ENCODE data around the gene TRA2A.

The TRA2A gene

DNA sequence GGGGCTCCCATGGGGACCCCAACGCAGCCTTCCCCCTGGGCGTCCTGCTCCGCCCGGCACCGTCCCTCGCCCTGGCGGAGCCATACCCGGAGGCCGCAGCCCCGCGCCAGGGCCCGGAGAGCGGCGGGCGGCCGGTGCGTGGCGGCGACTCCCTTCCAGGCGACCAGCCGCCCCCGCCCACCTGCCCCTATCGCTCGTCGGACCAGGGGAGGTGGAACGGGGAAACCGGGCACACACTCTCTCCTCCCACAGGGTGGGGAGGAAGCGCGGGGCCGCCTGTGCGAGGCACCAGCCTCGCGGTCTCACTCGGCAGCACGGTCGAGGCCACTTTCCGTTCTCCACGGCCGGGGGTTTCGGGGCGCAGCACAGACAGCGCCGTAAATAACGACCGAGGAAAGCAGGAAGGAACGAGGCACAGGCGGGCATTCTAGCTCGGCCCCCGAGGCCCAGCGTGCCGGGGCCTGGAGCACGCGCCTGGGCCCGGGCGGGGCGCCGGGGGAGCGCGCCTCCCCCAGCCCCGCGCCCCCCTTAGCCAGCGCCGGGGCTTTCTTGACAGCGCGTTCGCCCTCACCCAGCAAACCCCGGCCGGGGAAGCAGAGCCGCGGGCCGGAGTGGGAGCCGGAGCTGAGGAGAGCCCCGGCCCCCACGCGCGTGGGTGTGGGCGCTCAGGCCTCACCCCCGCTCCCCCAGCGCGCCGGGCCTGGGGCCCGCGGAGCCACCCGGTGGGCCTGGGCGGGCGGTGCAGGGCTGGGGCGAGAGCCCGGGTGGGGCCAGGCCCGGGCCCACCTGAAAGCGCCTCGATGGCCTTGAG, 62.4 kb downstream of the TRA2A start:
- peak overlapping the region; percentile 95 for H3K9ac ChIP-seq (ENCODE audit: low read depth, low read length)
- no peaks in the 10 kb centered on the region for H3K9me3 ChIP-seq (ENCODE audit: insufficient read depth, low read depth, low read length)
- peaks cover 8% of the 10 kb centered on the region; the same call in 1 of the 2 replicates for H3K4me1 ChIP-seq (ENCODE audit: insufficient read depth, low read length)
- H3K36me3 ChIP-seq (ENCODE audit: insufficient read depth, low read depth, low read length): peaks cover 11% of the 10 kb centered on the region; the same call in 1 of the 2 replicates
- H3K27me3 ChIP-seq (ENCODE audit: insufficient read depth, low read length): no peaks in the 10 kb centered on the region
- H3K27ac ChIP-seq (ENCODE audit: low read length): peak overlapping the region; percentile 85
- peak overlapping the region; percentile 81 for H3K4me3 ChIP-seq (ENCODE audit: low read length)

DNA sequence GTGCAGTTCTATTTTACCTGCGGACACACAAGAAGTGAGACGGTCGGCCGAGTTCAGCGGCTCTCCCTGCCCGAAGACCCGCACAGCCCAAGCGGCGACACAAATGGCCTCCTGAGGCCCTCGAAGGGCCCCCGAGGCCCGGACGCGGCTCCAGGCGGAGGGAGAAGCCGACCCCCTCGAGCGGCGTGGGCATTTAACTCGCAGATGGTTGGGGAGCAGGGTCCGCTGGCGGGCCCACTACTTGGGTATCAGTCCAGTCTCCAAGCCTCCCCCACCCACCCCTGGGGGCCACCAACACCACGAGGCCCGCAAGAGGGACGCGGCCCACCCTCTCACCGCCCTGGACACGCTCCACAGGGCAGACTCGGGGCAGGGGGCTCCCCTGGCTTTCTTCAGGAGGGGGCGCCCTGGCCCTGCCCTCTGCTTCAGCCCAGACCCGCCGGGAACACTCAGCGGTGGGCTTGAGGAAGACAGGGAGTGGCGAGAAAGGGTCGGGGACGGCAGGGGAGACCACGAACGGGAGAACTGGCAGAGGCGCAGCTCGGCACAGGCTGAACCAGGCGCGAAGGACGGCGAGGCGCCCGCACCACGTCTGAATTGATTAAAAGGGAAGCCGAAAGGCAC, 63.1 kb downstream of the TRA2A start:
- H3K27me3 ChIP-seq (ENCODE audit: insufficient read depth, low read length): no peaks in the 10 kb centered on the region
- peaks cover 15% of the 10 kb centered on the region for H3K4me1 ChIP-seq (ENCODE audit: insufficient read depth, low read length)
- H3K4me3 ChIP-seq (ENCODE audit: low read length): peak overlapping the region; percentile 81
- no peak overlapping the region for H3K27ac ChIP-seq (ENCODE audit: low read length)
- H3K9ac ChIP-seq (ENCODE audit: low read depth, low read length): peak overlapping the region; percentile 95
- peaks cover 11% of the 10 kb centered on the region; the same call in 1 of the 2 replicates for H3K36me3 ChIP-seq (ENCODE audit: insufficient read depth, low read depth, low read length)
- H3K9me3 ChIP-seq (ENCODE audit: insufficient read depth, low read depth, low read length): no peaks in the 10 kb centered on the region

DNA sequence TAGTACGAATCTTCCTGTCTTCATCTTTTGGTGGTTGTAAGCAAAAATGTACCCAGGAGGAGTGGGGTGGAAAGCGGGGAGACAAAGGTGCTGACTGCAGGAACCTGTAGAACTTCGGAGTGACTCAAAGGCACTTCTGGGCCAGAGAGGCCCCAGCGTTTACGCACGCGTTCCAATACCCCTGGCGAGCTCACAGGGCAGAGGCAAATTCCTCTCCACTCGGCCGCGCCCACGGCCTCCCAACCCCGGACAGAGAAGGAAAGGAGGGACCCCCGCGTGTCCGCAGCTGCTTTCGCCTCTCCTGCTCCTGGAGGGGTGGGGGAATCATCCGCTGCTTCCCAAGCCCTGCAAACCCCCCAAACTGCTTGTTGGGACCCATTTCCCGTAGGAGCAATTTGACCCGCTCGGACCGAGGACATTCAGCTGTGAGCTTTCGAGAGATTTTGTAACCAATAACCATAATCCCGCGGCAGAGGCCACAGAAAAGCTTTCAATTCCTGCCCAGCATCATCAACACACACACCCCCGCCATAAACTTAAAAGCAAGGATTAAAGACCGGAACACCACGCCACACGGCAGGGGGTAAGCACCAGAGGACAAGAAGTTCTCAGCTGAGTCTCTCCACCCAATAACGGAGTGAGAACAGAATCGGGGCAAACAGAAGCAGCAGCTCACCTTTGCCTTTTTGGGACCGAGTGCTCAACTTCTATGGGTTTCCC, 63.8 kb downstream of the TRA2A start:
- Histone ChIP-seq H3K4me1 (ENCODE audit: insufficient read depth, low read length) (peaks cover 21% of the 10 kb centered on the region), H3K4me3 (ENCODE audit: low read length) (peak overlapping the region; percentile 81), H3K27me3 (ENCODE audit: insufficient read depth, low read length) (no peaks in the 10 kb centered on the region), H3K27ac (ENCODE audit: low read length) (peak overlapping the region; percentile 3), H3K9ac (ENCODE audit: low read depth, low read length) (peak overlapping the region; percentile 95), H3K9me3 (ENCODE audit: insufficient read depth, low read depth, low read length) (no peaks in the 10 kb centered on the region), H3K36me3 (ENCODE audit: insufficient read depth, low read depth, low read length) (peaks cover 11% of the 10 kb centered on the region; the same call in 1 of the 2 replicates)

DNA sequence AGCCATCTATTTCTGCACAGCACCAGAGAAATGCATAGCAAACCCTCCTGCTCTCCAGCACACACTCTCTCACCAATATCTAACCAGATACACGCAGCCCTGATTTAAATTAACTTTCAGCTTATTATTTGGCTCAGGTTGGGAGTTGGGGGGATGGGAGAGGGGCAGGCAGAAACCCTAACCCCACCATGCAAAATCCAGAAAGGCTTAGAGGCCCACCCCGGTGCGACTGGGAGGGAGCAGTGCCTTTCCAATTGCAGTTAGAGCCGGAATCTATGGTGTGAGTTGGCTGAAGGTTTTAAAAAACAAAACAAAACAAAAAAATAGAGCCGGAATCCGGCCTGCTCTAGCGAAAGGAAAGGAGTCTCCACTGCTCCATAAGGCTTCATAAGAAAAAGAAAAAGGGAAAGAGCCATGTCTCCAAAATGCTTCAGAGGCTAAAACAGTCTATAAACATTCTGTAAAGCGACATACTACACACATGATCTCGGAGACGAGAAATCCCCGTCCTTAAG, 64.4 kb downstream of the TRA2A start:
- Histone ChIP-seq H3K36me3 (ENCODE audit: insufficient read depth, low read depth, low read length) (peaks cover 15% of the 10 kb centered on the region; the same call in 1 of the 2 replicates), H3K27me3 (ENCODE audit: insufficient read depth, low read length) (no peaks in the 10 kb centered on the region), H3K4me1 (ENCODE audit: insufficient read depth, low read length) (peaks cover 27% of the 10 kb centered on the region), H3K9me3 (ENCODE audit: insufficient read depth, low read depth, low read length) (no peaks in the 10 kb centered on the region), H3K27ac (ENCODE audit: low read length) (peak overlapping the region; percentile 3), H3K4me3 (ENCODE audit: low read length) (peak overlapping the region; percentile 81), H3K9ac (ENCODE audit: low read depth, low read length) (peak overlapping the region; percentile 95)

DNA sequence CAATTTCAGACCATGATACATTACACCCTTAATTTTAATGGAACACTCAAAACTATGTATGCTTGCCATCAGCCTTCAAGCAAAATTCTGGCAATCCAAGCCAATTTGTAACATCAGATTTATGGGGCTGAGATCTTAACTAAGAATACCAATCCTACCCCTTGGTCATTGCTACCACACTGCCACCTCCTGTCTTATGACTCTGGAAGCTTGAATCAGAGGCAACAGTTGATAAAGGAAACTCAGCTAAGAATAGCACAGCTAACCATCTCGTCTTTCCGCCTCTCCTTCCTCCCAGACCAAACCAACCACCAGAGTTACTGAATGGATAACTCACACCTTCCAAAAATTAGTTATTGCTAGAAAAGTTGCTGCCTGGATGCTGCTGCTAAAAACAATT, 68.9 kb downstream of the TRA2A start:
- Histone ChIP-seq H3K27me3 (ENCODE audit: insufficient read depth, low read length) (no peaks in the 10 kb centered on the region), H3K9ac (ENCODE audit: low read depth, low read length) (peak overlapping the region; percentile 29; the same call in 1 of the 2 replicates), H3K36me3 (ENCODE audit: insufficient read depth, low read depth, low read length) (peaks cover 49% of the 10 kb centered on the region), H3K4me3 (ENCODE audit: low read length) (peak overlapping the region; percentile 81; the same call in 1 of the 2 replicates), H3K9me3 (ENCODE audit: insufficient read depth, low read depth, low read length) (no peaks in the 10 kb centered on the region), H3K27ac (ENCODE audit: low read length) (no peak overlapping the region), H3K4me1 (ENCODE audit: insufficient read depth, low read length) (peaks cover 42% of the 10 kb centered on the region)

DNA sequence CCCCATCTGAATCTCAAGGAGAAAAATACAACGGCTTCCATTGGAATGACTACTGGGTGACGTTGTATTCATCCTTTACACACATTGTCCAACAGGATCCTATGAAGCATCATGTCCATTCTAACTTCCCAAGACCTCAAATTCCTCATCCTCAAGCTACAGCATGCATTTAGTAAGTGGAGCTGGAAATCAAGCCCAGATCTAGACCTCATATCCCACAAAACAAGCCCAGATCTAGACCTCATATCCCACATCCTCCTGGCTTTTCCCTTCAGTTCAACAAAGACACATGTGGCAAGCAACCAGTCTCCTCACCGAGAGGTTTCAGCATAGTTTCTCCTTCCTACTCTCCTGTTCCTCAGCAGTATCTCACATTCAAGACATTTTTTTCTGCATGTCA, 73.7 kb downstream of the TRA2A start:
- H3K27ac ChIP-seq (ENCODE audit: low read length): no peak overlapping the region
- no peaks in the 10 kb centered on the region for H3K9me3 ChIP-seq (ENCODE audit: insufficient read depth, low read depth, low read length)
- no peak overlapping the region for H3K9ac ChIP-seq (ENCODE audit: low read depth, low read length)
- H3K4me1 ChIP-seq (ENCODE audit: insufficient read depth, low read length): peaks cover 38% of the 10 kb centered on the region
- peaks cover 82% of the 10 kb centered on the region for H3K36me3 ChIP-seq (ENCODE audit: insufficient read depth, low read depth, low read length)
- H3K4me3 ChIP-seq (ENCODE audit: low read length): no peak overlapping the region
- no peaks in the 10 kb centered on the region for H3K27me3 ChIP-seq (ENCODE audit: insufficient read depth, low read length)

DNA sequence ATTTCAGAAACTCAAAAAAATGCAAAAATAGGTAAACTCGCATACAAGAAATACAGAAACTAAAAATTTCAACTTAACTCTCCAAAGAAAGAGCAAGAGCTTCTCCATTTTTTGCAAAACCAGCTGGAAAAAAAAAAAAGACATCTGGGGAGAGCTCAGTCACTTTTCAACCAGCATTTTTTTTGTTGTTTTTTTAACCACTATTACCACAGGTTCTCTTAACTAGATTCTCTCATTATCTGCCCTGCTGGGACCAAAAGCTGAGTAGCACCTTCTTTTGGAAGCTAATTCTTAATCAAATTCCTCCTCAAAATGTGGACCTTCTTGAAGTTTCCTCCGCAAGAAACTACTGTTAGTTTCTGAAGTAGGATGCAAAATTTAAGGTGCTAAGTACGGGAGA, 75.7 kb downstream of the TRA2A start:
- Histone ChIP-seq H3K4me1 (ENCODE audit: insufficient read depth, low read length) (peaks cover 22% of the 10 kb centered on the region), H3K9ac (ENCODE audit: low read depth, low read length) (no peak overlapping the region), H3K27me3 (ENCODE audit: insufficient read depth, low read length) (no peaks in the 10 kb centered on the region), H3K36me3 (ENCODE audit: insufficient read depth, low read depth, low read length) (peaks cover 70% of the 10 kb centered on the region), H3K27ac (ENCODE audit: low read length) (no peak overlapping the region), H3K9me3 (ENCODE audit: insufficient read depth, low read depth, low read length) (no peaks in the 10 kb centered on the region), H3K4me3 (ENCODE audit: low read length) (no peak overlapping the region; the same call in 1 of the 2 replicates)

DNA sequence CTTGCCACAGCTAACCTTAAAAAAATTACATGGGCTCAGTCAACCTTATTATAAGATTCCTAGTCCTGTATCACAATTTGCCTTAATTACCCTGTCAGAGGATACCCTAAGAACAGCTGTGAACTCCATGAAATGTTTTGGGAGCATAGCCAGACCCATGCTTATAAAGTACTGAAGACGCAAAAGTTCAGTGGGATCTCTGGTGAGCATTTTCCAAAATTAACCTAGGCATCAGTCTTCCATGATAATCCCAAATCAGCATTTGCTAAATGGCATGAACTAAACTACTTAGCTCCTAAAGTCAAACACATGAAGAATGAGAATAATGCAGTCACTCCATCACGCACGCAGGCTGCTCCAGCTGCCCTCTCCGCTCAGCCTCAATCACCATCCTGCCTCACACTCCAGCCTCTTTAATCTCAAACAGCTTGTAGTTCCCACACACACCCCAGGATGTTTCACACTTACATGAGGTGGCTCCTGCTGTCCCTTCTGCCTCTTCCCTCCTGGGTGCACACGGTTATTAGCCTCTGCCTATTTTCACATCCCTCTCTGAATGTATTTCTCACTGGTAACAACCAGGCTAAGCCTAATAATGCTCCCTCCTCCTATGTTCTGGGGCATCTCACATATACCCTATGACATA, 76.8 kb downstream of the TRA2A start:
- Histone ChIP-seq H3K4me1 (ENCODE audit: insufficient read depth, low read length) (peaks cover 25% of the 10 kb centered on the region), H3K9ac (ENCODE audit: low read depth, low read length) (no peak overlapping the region; the same call in 1 of the 2 replicates), H3K27me3 (ENCODE audit: insufficient read depth, low read length) (no peaks in the 10 kb centered on the region), H3K27ac (ENCODE audit: low read length) (no peak overlapping the region), H3K36me3 (ENCODE audit: insufficient read depth, low read depth, low read length) (peaks cover 69% of the 10 kb centered on the region), H3K9me3 (ENCODE audit: insufficient read depth, low read depth, low read length) (no peaks in the 10 kb centered on the region), H3K4me3 (ENCODE audit: low read length) (no peak overlapping the region)

Measured in iPS-20b (cell line).